Measurements from ENCODE around the gene CHI3L1. TPM values are rescaled to one million over a fixed set of nuclear protein-coding genes. Genes with fewer than 3 reads are reported as not detected.

CHI3L1 gene
- total and polyA plus RNA-seq, 10 of the 15 experiments (the other 5 are each of a cell fraction or from before 2014, with no cell fraction given), result 0.10 to 1.7 (median 0.39) TPM

DNA sequence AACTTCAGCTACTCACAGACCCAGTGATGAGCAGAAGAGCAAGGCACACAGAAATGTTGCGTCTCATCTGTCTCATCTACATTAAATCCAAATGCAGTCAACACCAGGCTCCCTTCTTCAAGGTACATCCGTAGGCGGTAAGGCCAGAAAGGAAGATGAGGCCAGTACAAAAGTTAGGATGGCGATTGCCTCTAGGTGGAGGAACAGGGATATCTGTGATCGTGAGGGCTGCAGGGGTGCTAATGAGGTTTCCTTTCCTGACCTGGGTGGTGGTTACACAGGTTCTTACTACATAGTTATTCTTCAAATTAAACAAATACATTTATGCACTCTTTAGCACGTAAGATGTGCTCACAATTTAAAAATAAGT lies 9.5 kb downstream of the CHI3L1 start (continued):
- TF ChIP-seq, protein P1, sequence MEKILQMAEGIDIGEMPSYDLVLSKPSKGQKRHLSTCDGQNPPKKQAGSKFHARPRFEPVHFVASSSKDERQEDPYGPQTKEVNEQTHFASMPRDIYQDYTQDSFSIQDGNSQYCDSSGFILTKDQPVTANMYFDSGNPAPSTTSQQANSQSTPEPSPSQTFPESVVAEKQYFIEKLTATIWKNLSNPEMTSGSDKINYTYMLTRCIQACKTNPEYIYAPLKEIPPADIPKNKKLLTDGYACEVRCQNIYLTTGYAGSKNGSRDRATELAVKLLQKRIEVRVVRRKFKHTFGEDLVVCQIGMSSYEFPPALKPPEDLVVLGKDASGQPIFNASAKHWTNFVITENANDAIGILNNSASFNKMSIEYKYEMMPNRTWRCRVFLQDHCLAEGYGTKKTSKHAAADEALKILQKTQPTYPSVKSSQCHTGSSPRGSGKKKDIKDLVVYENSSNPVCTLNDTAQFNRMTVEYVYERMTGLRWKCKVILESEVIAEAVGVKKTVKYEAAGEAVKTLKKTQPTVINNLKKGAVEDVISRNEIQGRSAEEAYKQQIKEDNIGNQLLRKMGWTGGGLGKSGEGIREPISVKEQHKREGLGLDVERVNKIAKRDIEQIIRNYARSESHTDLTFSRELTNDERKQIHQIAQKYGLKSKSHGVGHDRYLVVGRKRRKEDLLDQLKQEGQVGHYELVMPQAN (conservative IDR thresholded peaks at IDR 0.05), result no peak
- TF ChIP-seq STAT1 (conservative IDR thresholded peaks at IDR 0.05), result no peak
- no peak for TF ChIP-seq TAF1 (IDR thresholded peaks at IDR 0.05; ENCODE audit: borderline replicate concordance, low read depth, low read length)

GRCh38 chr1:203176273-203177035 lies 10.1 kb downstream of the CHI3L1 start:
- Histone ChIP-seq H3K27me3 (replicated peaks in 1 of 2; ENCODE audit: control insufficient read depth in 2 of 2, insufficient read depth in 2 of 2, low read length in 1 of 2) (no peaks in the 10 kb centered on the region; a peak in 1 of 4 replicates), H4K20me1 (ENCODE audit: control insufficient read depth, insufficient read depth) (no peaks in the 10 kb centered on the region), H3K79me2 (ENCODE audit: control insufficient read depth, insufficient read depth, low read length) (no peaks in the 10 kb centered on the region), H3K4me1 (ENCODE audit: control insufficient read depth, insufficient read depth, low read length) (peaks cover 7% of the 10 kb centered on the region; the same call in 1 of the 2 replicates), H3K27ac (ENCODE audit: control insufficient read depth, insufficient read depth) (no peak overlapping the region), H3K9me3 (replicated peaks; ENCODE audit: control insufficient read depth, insufficient read depth, low read length) (no peaks in the 10 kb centered on the region), H2AFZ (ENCODE audit: control insufficient read depth, low read depth, low read length) (no peak overlapping the region), H3K36me3 (ENCODE audit: control insufficient read depth in 2 of 2, insufficient read depth in 2 of 2, low read length in 1 of 2) (no peaks in the 10 kb centered on the region), H3K4me2 (ENCODE audit: control insufficient read depth, insufficient read depth) (no peak overlapping the region), H3K9ac (ENCODE audit: control insufficient read depth, insufficient read depth, low read length) (no peak overlapping the region), H3K4me3 (no peak overlapping the region)
- ATAC-seq (no peak), FAIRE-seq (no peak), DNase-seq (ENCODE audit: low read depth, low spot score) (no peak)
- no peak for TF ChIP-seq NBN (IDR thresholded peaks at IDR 0.05)
- no peak for TF ChIP-seq IKZF1 (conservative IDR thresholded peaks at IDR 0.05)
- TF ChIP-seq ZZZ3 (IDR thresholded peaks at IDR 0.05; ENCODE audit: control insufficient read depth, insufficient read length, low read depth), result no peak
- TF ChIP-seq TCF3 (IDR thresholded peaks at IDR 0.05; ENCODE audit: borderline replicate concordance, insufficient read depth, low read depth, low read length), result no peak
- no peak for TF ChIP-seq RFX5 (IDR thresholded peaks at IDR 0.05; ENCODE audit: low read depth, low read length)
- ChIA-PET CTCF (interaction anchor here (0.8 to 2.1 kb wide), 7 partner anchors 9 to 526 kb away, joined by 3 to 18 read pairs (median 4); partner anchors contain the start of gene CHI3L1), SMC1A (ENCODE audit: uncharacterized antibody, unreplicated experiment) (interaction anchor here (0.7 to 1.2 kb wide), 2 partner anchors 59 to 137 kb away, joined by 3 read pairs; no protein-coding TSS in a partner anchor), RAD21 (ENCODE audit: unreplicated experiment) (interaction anchor here (1.4 to 1.7 kb wide), 2 partner anchors 10 to 40 kb away, joined by 4 to 9 read pairs; no protein-coding TSS in a partner anchor), POLR2A (no interaction called here)
- 18% methylated on average over 9 of the region's 9 CpGs for WGBS (ENCODE audit: insufficient coverage, insufficient replicate concordance, low lambda C conversion rate, missing lambda C conversion rate)
- intact Hi-C loops (cut with micrococcal nuclease; ENCODE audit: unreplicated experiment), result no loop called here
- in situ Hi-C loops (cut with MboI), result no loop called here
- BruUV-seq (replicated peaks), result no TSS peak

Measured in GM12878 (cell line).